Measurements from ENCODE around the gene EXOC4.

Gene EXOC4

GRCh38 chr7:134029743-134030142, 776.9 kb downstream of the EXOC4 start:
- no peaks in the 10 kb centered on the region for H3K79me2 ChIP-seq (ENCODE audit: control insufficient read depth, low read length)
- TF ChIP-seq CTCF (IDR thresholded peaks at IDR 0.05; ENCODE audit: low read depth, low read length, poor library complexity, severe bottlenecking) (no peak), EZH2phosphoT487 (IDR thresholded peaks at IDR 0.05; ENCODE audit: borderline replicate concordance, low read length) (no peak)
- H3K9me2 ChIP-seq (replicated peaks; ENCODE audit: control insufficient read depth, low read length), result no peaks in the 10 kb centered on the region
- no peak overlapping the region for H3K4me3 ChIP-seq (ENCODE audit: low read length)
- no peak overlapping the region for H3K27ac ChIP-seq (ENCODE audit: low read depth, low read length)
- no peaks in the 10 kb centered on the region for H3K27me3 ChIP-seq (ENCODE audit: control insufficient read depth, low read length)
- no peaks in the 10 kb centered on the region for H3K4me1 ChIP-seq (ENCODE audit: control insufficient read depth, low read length)
- H3K9me3 ChIP-seq (ENCODE audit: control insufficient read depth, insufficient read depth, low read length), result no peaks in the 10 kb centered on the region
- no peaks in the 10 kb centered on the region for H3F3A ChIP-seq (ENCODE audit: control insufficient read depth, insufficient read depth)
- H3K36me3 ChIP-seq (ENCODE audit: control insufficient read depth, low read length), result no peaks in the 10 kb centered on the region
- no peak overlapping the region for H3K4me2 ChIP-seq (ENCODE audit: low read length)
- no peaks in the 10 kb centered on the region for H4K20me1 ChIP-seq (ENCODE audit: control insufficient read depth, insufficient read depth, low read depth, low read length)

- H3K79me2 ChIP-seq (ENCODE audit: control insufficient read depth, low read length), result no peaks in the 10 kb centered on the region
Measured at GRCh38 chr7:134030460-134030865, 777.6 kb downstream of the EXOC4 start.

GRCh38 chr7:134031835-134032617, 779.1 kb downstream of the EXOC4 start:
- Histone ChIP-seq H4K20me1 (ENCODE audit: control insufficient read depth, insufficient read depth, low read depth, low read length) (no peaks in the 10 kb centered on the region), H3K79me2 (ENCODE audit: control insufficient read depth, low read length) (no peaks in the 10 kb centered on the region), H3F3A (ENCODE audit: control insufficient read depth, insufficient read depth) (no peaks in the 10 kb centered on the region), H3K27ac (ENCODE audit: low read depth, low read length) (no peak overlapping the region), H3K4me2 (ENCODE audit: low read length) (no peak overlapping the region), H3K36me3 (ENCODE audit: control insufficient read depth, low read length) (no peaks in the 10 kb centered on the region), H3K4me3 (ENCODE audit: low read length) (no peak overlapping the region), H3K9me3 (ENCODE audit: control insufficient read depth, insufficient read depth, low read length) (no peaks in the 10 kb centered on the region), H3K9me2 (replicated peaks; ENCODE audit: control insufficient read depth, low read length) (no peaks in the 10 kb centered on the region), H3K4me1 (ENCODE audit: control insufficient read depth, low read length) (no peaks in the 10 kb centered on the region), H3K27me3 (ENCODE audit: control insufficient read depth, low read length) (no peaks in the 10 kb centered on the region)
- no peak for TF ChIP-seq EZH2phosphoT487 (IDR thresholded peaks at IDR 0.05; ENCODE audit: borderline replicate concordance, low read length)
- TF ChIP-seq CTCF (IDR thresholded peaks at IDR 0.05; ENCODE audit: low read depth, low read length, poor library complexity, severe bottlenecking), result peak; percentile 31

More at GRCh38 chr7:134030460-134030865, 777.6 kb downstream of the EXOC4 start:
- Histone ChIP-seq H3K4me2 (ENCODE audit: low read length) (no peak overlapping the region), H3K9me2 (replicated peaks; ENCODE audit: control insufficient read depth, low read length) (no peaks in the 10 kb centered on the region), H3K4me3 (ENCODE audit: low read length) (no peak overlapping the region), H3K27me3 (ENCODE audit: control insufficient read depth, low read length) (no peaks in the 10 kb centered on the region), H3K9me3 (ENCODE audit: control insufficient read depth, insufficient read depth, low read length) (no peaks in the 10 kb centered on the region), H3K4me1 (ENCODE audit: control insufficient read depth, low read length) (no peaks in the 10 kb centered on the region), H3K36me3 (ENCODE audit: control insufficient read depth, low read length) (no peaks in the 10 kb centered on the region), H4K20me1 (ENCODE audit: control insufficient read depth, insufficient read depth, low read depth, low read length) (no peaks in the 10 kb centered on the region), H3F3A (ENCODE audit: control insufficient read depth, insufficient read depth) (no peaks in the 10 kb centered on the region), H3K27ac (ENCODE audit: low read depth, low read length) (no peak overlapping the region)
- TF ChIP-seq CTCF (IDR thresholded peaks at IDR 0.05; ENCODE audit: low read depth, low read length, poor library complexity, severe bottlenecking), result no peak
- no peak for TF ChIP-seq EZH2phosphoT487 (IDR thresholded peaks at IDR 0.05; ENCODE audit: borderline replicate concordance, low read length)

All from DOHH2 (cell line).